ENCODE measurements around the gene PPP3CA. TPM values are rescaled to one million over a fixed set of nuclear protein-coding genes. Genes with fewer than 3 reads are reported as not detected.

The PPP3CA gene
- total and polyA plus RNA-seq, 2 donors (not counting 1 experiment from before 2014, with no cell fraction given): 66.4 to 79.3 TPM

DNA sequence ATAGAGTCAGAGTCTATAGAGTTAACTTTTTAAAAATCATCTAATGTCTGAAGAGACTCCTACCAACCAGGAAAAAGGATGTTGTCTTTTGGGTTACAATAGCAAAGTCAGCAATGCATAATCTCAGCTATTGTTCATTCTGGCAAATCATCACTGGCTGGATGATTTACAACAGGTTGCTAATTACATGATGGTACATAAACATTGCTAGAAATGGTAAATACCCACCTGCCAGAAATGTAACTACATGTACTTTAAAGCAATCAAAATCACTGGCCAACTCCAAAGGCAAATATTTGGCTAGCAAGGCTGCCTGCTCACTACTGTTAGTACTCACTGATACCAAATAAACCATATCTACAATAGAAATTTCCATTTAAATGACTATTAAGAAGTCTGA is 91.1 kb downstream of the PPP3CA start:
- Histone ChIP-seq H3K4me1 (ENCODE audit: control insufficient read depth, extremely low read depth, insufficient read depth, low read length) (peaks cover 2% of the 10 kb centered on the region), H3K27me3 (ENCODE audit: control insufficient read depth, insufficient read depth, low read length) (no peaks in the 10 kb centered on the region), H3K27ac (ENCODE audit: insufficient read depth, low read length) (no peak overlapping the region), H3K4me2 (ENCODE audit: extremely low read depth, insufficient read depth, low read length) (no peak overlapping the region), H4K20me1 (ENCODE audit: control insufficient read depth, extremely low read depth, insufficient read depth, low read length) (peaks cover 2% of the 10 kb centered on the region), H3K9me3 (ENCODE audit: control insufficient read depth, insufficient read depth, low read depth, low read length) (no peaks in the 10 kb centered on the region), H3K36me3 (ENCODE audit: control insufficient read depth, insufficient read depth, low read length) (no peaks in the 10 kb centered on the region), H3K9ac (ENCODE audit: insufficient read depth, low read length) (no peak overlapping the region), H3K4me3 (replicated peaks in 1 of 4; ENCODE audit: control extremely low read depth in 1 of 4, insufficient read depth in 1 of 4, low read depth in 3 of 4, low read length in 4 of 4) (no peak overlapping the region), H2AFZ (ENCODE audit: low read length) (no peak overlapping the region), H3K79me2 (ENCODE audit: control insufficient read depth, insufficient read depth, low read length) (peaks cover 48% of the 10 kb centered on the region)
- TF ChIP-seq, protein P1, sequence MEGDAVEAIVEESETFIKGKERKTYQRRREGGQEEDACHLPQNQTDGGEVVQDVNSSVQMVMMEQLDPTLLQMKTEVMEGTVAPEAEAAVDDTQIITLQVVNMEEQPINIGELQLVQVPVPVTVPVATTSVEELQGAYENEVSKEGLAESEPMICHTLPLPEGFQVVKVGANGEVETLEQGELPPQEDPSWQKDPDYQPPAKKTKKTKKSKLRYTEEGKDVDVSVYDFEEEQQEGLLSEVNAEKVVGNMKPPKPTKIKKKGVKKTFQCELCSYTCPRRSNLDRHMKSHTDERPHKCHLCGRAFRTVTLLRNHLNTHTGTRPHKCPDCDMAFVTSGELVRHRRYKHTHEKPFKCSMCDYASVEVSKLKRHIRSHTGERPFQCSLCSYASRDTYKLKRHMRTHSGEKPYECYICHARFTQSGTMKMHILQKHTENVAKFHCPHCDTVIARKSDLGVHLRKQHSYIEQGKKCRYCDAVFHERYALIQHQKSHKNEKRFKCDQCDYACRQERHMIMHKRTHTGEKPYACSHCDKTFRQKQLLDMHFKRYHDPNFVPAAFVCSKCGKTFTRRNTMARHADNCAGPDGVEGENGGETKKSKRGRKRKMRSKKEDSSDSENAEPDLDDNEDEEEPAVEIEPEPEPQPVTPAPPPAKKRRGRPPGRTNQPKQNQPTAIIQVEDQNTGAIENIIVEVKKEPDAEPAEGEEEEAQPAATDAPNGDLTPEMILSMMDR (conservative IDR thresholded peaks at IDR 0.05 in 1 of 2, IDR thresholded peaks at IDR 0.05 in 1 of 2; ENCODE audit: low read depth in 1 of 2, low read length in 2 of 2): no peak
- no peak for TF ChIP-seq EZH2 (IDR thresholded peaks at IDR 0.05; ENCODE audit: low read length, missing control alignments)
- no peak for DNase-seq (ENCODE audit: low read depth in 2 of 2)

DNA sequence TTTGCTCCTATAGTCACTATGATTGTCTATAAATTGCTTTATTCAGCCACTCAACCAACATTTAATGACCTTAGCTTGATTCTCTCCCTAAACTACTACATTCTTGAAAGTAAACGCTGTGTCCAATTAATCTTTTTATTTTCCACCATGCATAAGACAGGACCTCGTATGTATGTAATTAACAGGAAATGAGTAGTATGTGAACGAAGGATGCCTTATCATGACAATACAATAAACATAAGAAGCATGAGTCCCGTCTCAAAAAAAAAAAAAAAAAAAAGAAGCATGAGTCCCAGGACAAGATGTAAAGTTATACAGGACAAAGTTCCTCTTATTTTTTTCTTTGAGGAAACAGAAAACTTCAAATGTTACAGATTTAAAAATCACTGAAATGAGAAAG is 92.5 kb downstream of the PPP3CA start:
- no peak overlapping the region for H3K9ac ChIP-seq (ENCODE audit: insufficient read depth, low read length)
- peaks cover 2% of the 10 kb centered on the region for H4K20me1 ChIP-seq (ENCODE audit: control insufficient read depth, extremely low read depth, insufficient read depth, low read length)
- H3K4me3 ChIP-seq (replicated peaks in 1 of 4; ENCODE audit: control extremely low read depth in 1 of 4, insufficient read depth in 1 of 4, low read depth in 3 of 4, low read length in 4 of 4): no peak overlapping the region
- peak in 1 of 2 donors; percentile 31 for DNase-seq (ENCODE audit: low read depth in 2 of 2)
- H3K36me3 ChIP-seq (ENCODE audit: control insufficient read depth, insufficient read depth, low read length): no peaks in the 10 kb centered on the region
- TF ChIP-seq, protein P1 (conservative IDR thresholded peaks at IDR 0.05 in 1 of 2, IDR thresholded peaks at IDR 0.05 in 1 of 2; ENCODE audit: low read depth in 1 of 2, low read length in 2 of 2): no peak
- TF ChIP-seq EZH2 (IDR thresholded peaks at IDR 0.05; ENCODE audit: low read length, missing control alignments): no peak
- peaks cover 40% of the 10 kb centered on the region for H3K79me2 ChIP-seq (ENCODE audit: control insufficient read depth, insufficient read depth, low read length)
- H3K9me3 ChIP-seq (ENCODE audit: control insufficient read depth, insufficient read depth, low read depth, low read length): no peaks in the 10 kb centered on the region
- H3K4me2 ChIP-seq (ENCODE audit: extremely low read depth, insufficient read depth, low read length): no peak overlapping the region
- H3K4me1 ChIP-seq (ENCODE audit: control insufficient read depth, extremely low read depth, insufficient read depth, low read length): peaks cover 2% of the 10 kb centered on the region
- no peak overlapping the region for H2AFZ ChIP-seq (ENCODE audit: low read length)
- H3K27ac ChIP-seq (ENCODE audit: insufficient read depth, low read length): no peak overlapping the region
- no peaks in the 10 kb centered on the region for H3K27me3 ChIP-seq (ENCODE audit: control insufficient read depth, insufficient read depth, low read length)

DNA sequence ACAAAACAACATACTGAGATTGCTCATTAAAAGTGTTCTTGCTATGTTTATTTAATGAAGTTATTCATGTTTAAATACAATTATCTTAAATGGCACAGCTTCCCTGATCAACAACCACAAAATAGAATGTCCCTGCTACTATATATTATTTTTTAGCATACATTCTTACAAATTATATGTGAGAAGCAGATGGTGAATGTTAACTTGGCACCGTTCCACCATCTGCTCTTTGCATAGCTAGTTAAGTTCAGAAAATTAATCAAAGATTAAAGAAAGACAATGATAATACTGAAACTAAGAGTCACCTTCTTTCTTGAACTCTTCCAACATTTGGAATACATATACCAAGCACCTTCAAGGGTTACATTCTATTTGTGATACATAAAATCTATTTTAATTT is 94.2 kb downstream of the PPP3CA start:
- H3K36me3 ChIP-seq (ENCODE audit: control insufficient read depth, insufficient read depth, low read length): no peaks in the 10 kb centered on the region
- H3K79me2 ChIP-seq (ENCODE audit: control insufficient read depth, insufficient read depth, low read length): peaks cover 27% of the 10 kb centered on the region
- H4K20me1 ChIP-seq (ENCODE audit: control insufficient read depth, extremely low read depth, insufficient read depth, low read length): peaks cover 2% of the 10 kb centered on the region
- H3K4me2 ChIP-seq (ENCODE audit: extremely low read depth, insufficient read depth, low read length): no peak overlapping the region
- no peak overlapping the region for H3K27ac ChIP-seq (ENCODE audit: insufficient read depth, low read length)
- DNase-seq (ENCODE audit: low read depth in 2 of 2): peak in 1 of 2 donors; percentile 45
- H3K4me3 ChIP-seq (replicated peaks in 1 of 4; ENCODE audit: control extremely low read depth in 1 of 4, insufficient read depth in 1 of 4, low read depth in 3 of 4, low read length in 4 of 4): no peak overlapping the region
- H3K9ac ChIP-seq (ENCODE audit: insufficient read depth, low read length): no peak overlapping the region
- H3K9me3 ChIP-seq (ENCODE audit: control insufficient read depth, insufficient read depth, low read depth, low read length): no peaks in the 10 kb centered on the region
- H3K27me3 ChIP-seq (ENCODE audit: control insufficient read depth, insufficient read depth, low read length): no peaks in the 10 kb centered on the region
- TF ChIP-seq EZH2 (IDR thresholded peaks at IDR 0.05; ENCODE audit: low read length, missing control alignments): no peak
- TF ChIP-seq, protein P1 (conservative IDR thresholded peaks at IDR 0.05 in 1 of 2, IDR thresholded peaks at IDR 0.05 in 1 of 2; ENCODE audit: low read depth in 1 of 2, low read length in 2 of 2): no peak
- peaks cover 2% of the 10 kb centered on the region for H3K4me1 ChIP-seq (ENCODE audit: control insufficient read depth, extremely low read depth, insufficient read depth, low read length)
- H2AFZ ChIP-seq (ENCODE audit: low read length): no peak overlapping the region
